AG10803 (cell line): ENCODE data around the gene NF1.

ENCODE experiments used
- DNase-seq: peaks from one replicate; pipeline ENCODE4 v3.0.0; 2010; ENCODE audit warnings: low read depth
- H3K4me3 ChIP-seq: 2 replicates; pipeline ENCODE4 v1.5.1; 2011; ENCODE audit warnings: mild to moderate bottlenecking, low read length, control low read depth
- CTCF ChIP-seq: conservative IDR thresholded peaks from 2 replicates; pipeline ENCODE4 v1.5.1; 2011; ENCODE audit warnings: mild to moderate bottlenecking, low read length, control low read depth, inconsistent platforms

NF1 gene

GRCh38 chr17:31052187-31052889 is 42.4 kb upstream of the NF1 start:
- DNase-seq: peak; percentile 99
- no peak overlapping the region; the same call in 1 of the 2 replicates for H3K4me3 ChIP-seq
- TF ChIP-seq CTCF: no peak; the same call in 1 of the 2 replicates

GRCh38 chr17:31053071-31053470 is 41.7 kb upstream of the NF1 start:
- no peak for TF ChIP-seq CTCF
- DNase-seq: no peak
- H3K4me3 ChIP-seq: no peak overlapping the region

- no peak for TF ChIP-seq CTCF
- DNase-seq: no peak
- no peak overlapping the region for H3K4me3 ChIP-seq
Observed at GRCh38 chr17:31054761-31055160, 40.0 kb upstream of the NF1 start.

GRCh38 chr17:31058976-31059375 is 35.8 kb upstream of the NF1 start:
- TF ChIP-seq CTCF: no peak
- no peak overlapping the region for H3K4me3 ChIP-seq
- no peak for DNase-seq

- no peak for DNase-seq
- no peak for TF ChIP-seq CTCF
- no peak overlapping the region for H3K4me3 ChIP-seq
Observed at GRCh38 chr17:31060791-31061550, 33.8 kb upstream of the NF1 start.

- DNase-seq: no peak
- TF ChIP-seq CTCF: no peak
- no peak overlapping the region for H3K4me3 ChIP-seq
Observed at GRCh38 chr17:31061678-31062077, 33.1 kb upstream of the NF1 start.

GRCh38 chr17:31062346-31062745 is 32.4 kb upstream of the NF1 start:
- no peak for TF ChIP-seq CTCF
- H3K4me3 ChIP-seq: no peak overlapping the region
- DNase-seq: no peak
